Ascending aorta (tissue), 2 donors: ENCODE results near the gene ARL10. TPM values are rescaled to one million over a fixed set of nuclear protein-coding genes. Genes with fewer than 3 reads are reported as not detected.

ENCODE experiments used
- DNase-seq, 2 donors: peaks; one replicate each; pipeline ENCODE4 v3.0.0-alpha.2; 2019; ENCODE audit warnings: low spot score in 2 of 2
- H3K27ac ChIP-seq, 2 donors: fragments of 200-600 bp; sonication (generic); one replicate each; pipeline ENCODE4 v1.5.1; 2016 to 2017; ENCODE audit warnings: mild to moderate bottlenecking in 1 of 2
- H3K27me3 ChIP-seq: fragments of 200-600 bp; sonication (generic); one replicate; pipeline ENCODE4 v1.5.1; 2017
- H3K36me3 ChIP-seq, 2 donors: fragments of 200-600 bp; sonication (generic); one replicate each; pipeline ENCODE4 v1.5.1; 2016
- H3K4me1 ChIP-seq, 2 donors: fragments of 200-600 bp; sonication (generic); one replicate each; pipeline ENCODE4 v1.5.1; 2016 to 2017; ENCODE audit warnings: mild to moderate bottlenecking in 1 of 2
- H3K4me3 ChIP-seq, 2 donors: fragments of 200-600 bp; sonication (generic); one replicate each; pipeline ENCODE4 v1.5.1; 2016 to 2017; ENCODE audit warnings: mild to moderate bottlenecking in 1 of 2
- H3K9me3 ChIP-seq, 2 donors: fragments of 200-600 bp; sonication (generic); one replicate each; pipeline ENCODE4 v1.5.1; 2016
- intact Hi-C: fragments of 100-400 bp; cut with DNase I; formaldehyde crosslinking; loops from one replicate; pipeline ENCODE4 v1.15.1; 2023
- total RNA-seq: library from RNA; depleted of rRNA; stranded (reverse); fragments of >200 nt; gene quantifications from one replicate; pipeline ENCODE4 v1.1.0, GENCODE V29; 2016
- TF ChIP-seq, protein P1 (sequence below), 3 experiments: fragments of 200-600 bp in 2 of 3; fragments of 450-650 bp in 1 of 3; sonication (generic) in 2 of 3; IDR thresholded peaks; one replicate each; pipeline ENCODE4 v1.5.1; 2016 to 2019; ENCODE audit warnings: antibody characterized with exemption in 3 of 3, mild to moderate bottlenecking in 1 of 3, moderate library complexity in 1 of 3

The ARL10 gene
- total RNA-seq, 1 donor from 2014 or later = 2.7 TPM

DNA sequence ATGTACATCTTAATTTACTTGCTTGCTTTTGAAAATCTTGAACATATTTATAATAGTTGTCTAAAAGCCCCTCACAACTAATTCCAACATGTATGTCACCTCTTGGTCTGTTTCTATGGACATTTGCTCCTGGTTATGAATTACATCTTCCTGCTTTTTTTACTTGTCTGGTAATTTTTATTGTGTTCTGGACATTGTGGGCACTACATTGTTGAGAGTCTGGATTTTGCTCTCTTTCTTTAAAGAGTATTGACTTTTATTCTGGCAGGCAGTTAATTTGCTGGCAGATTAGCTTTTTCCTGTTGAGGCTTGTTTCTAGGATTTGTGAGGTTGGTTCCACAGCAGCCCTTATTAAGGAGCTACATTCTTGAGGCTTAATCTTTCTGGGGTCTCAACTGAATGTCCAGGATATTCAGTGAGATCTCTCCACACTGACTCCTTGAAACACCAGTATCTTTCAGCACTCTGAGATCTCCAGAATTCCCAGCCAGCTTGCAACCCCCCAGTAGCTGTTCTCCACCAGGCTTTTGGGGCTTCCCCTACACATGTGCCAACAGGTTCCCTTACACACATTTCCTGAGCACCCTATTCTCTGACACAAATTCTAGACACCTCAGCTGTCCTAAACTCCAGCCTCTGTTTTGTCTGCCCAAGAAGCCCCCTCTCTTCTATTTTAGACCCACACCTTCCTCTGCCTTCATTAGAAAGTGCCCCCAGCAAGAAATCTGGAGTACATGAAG is 31.1 kb upstream of the ARL10 start:
- no peaks in the 10 kb centered on the region for H3K27me3 ChIP-seq
- TF ChIP-seq, protein P1, sequence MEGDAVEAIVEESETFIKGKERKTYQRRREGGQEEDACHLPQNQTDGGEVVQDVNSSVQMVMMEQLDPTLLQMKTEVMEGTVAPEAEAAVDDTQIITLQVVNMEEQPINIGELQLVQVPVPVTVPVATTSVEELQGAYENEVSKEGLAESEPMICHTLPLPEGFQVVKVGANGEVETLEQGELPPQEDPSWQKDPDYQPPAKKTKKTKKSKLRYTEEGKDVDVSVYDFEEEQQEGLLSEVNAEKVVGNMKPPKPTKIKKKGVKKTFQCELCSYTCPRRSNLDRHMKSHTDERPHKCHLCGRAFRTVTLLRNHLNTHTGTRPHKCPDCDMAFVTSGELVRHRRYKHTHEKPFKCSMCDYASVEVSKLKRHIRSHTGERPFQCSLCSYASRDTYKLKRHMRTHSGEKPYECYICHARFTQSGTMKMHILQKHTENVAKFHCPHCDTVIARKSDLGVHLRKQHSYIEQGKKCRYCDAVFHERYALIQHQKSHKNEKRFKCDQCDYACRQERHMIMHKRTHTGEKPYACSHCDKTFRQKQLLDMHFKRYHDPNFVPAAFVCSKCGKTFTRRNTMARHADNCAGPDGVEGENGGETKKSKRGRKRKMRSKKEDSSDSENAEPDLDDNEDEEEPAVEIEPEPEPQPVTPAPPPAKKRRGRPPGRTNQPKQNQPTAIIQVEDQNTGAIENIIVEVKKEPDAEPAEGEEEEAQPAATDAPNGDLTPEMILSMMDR (IDR thresholded peaks at IDR 0.05) = no peak
- H3K4me1 ChIP-seq = no peaks in the 10 kb centered on the region
- DNase-seq = no peak
- H3K27ac ChIP-seq = no peak overlapping the region
- H3K4me3 ChIP-seq = no peak overlapping the region
- peaks cover 9 to 14% of the 10 kb centered on the region in 2 donors for H3K36me3 ChIP-seq
- intact Hi-C loops = no loop called here
- H3K9me3 ChIP-seq = no peaks in the 10 kb centered on the region

DNA sequence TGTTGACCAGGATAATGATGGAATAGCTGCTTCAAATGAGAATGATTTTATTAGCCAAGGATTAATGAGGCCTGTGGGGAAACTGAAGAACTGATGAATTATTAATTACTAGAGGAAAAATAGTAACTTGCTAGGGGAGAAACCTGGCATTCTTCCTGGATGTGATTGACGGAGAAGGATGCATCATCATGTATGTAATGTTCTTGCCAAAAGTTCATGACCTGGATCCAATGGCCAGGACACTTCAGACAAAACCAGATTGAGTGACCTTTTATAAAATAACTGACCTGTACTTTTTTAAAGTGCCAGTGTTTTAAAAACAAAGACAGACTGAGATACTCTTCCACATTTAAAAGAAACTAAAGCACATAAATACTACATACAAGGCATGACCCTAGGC is 27.4 kb upstream of the ARL10 start:
- Histone ChIP-seq H3K36me3 (peaks cover 9 to 14% of the 10 kb centered on the region in 2 donors), H3K4me1 (no peaks in the 10 kb centered on the region), H3K9me3 (no peaks in the 10 kb centered on the region), H3K27ac (no peak overlapping the region), H3K4me3 (no peak overlapping the region), H3K27me3 (no peaks in the 10 kb centered on the region)
- DNase-seq = no peak
- intact Hi-C loops = no loop called here
- TF ChIP-seq, protein P1 (IDR thresholded peaks at IDR 0.05) = no peak

DNA sequence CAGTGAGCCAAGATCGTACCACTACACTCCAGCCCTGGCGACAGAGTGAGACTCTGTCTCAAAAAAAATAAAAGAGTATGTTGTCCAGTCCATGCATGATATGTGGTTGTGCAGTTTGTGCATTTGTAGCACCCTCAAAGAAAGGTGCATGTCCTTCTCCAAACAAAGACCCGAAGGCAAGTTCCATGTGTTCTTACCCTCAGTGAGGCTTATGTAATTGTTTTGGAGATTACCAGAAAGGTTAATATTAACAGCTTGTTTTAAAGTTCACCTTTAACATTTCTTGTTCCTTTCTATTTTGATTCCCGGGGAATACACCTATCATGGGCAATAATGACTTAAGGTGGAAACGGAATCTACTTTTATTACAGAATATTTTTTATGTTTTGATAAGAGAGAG is 26.0 kb upstream of the ARL10 start:
- no peaks in the 10 kb centered on the region for H3K9me3 ChIP-seq
- intact Hi-C loops = no loop called here
- peaks cover 9 to 18% of the 10 kb centered on the region in 2 donors for H3K36me3 ChIP-seq
- no peaks in the 10 kb centered on the region for H3K27me3 ChIP-seq
- TF ChIP-seq, protein P1 (IDR thresholded peaks at IDR 0.05) = no peak
- no peak overlapping the region for H3K4me3 ChIP-seq
- no peaks in the 10 kb centered on the region for H3K4me1 ChIP-seq
- no peak for DNase-seq
- H3K27ac ChIP-seq = no peak overlapping the region

DNA sequence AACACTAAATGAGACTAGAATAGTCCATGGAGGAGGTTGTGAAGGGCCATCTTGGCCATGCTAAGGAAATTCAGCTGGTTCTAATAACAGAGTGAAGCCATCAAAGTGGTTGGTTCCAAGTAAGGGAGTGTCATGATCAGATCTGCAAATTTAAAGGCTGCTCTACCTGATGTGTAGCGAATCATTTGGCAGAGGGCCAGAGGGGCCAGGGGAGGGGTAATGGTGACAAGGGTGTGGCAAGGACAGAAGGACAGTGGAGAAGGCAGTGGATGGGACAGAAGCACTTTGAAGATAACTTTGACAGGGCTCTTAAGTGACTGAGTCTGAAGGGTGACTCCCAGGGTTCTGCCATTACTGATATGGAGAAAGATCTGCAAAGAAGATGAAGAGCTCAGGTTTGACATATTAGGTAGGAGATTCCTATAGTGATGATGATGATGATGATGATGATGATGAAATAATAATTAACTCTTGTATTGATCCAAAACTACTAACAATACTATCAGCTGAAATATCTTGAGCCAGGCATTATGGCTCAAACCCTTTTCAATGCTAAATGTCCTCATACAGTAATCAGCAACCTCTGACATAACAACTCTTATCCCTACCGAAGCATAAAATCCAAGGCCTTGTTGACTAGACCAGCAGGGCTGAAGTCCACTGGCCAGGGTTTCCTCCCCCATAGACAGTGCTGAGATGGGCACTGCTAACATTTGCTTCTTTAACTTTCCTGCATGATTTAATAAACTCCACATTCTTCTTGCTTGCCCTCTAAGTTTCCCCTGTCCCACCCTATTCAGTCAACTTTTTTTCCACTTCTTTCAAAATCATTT is 23.7 kb upstream of the ARL10 start:
- intact Hi-C loops = no loop called here
- no peak overlapping the region for H3K4me3 ChIP-seq
- H3K27me3 ChIP-seq = no peaks in the 10 kb centered on the region
- H3K36me3 ChIP-seq = peaks cover 25 to 39% of the 10 kb centered on the region in 2 donors
- TF ChIP-seq, protein P1 (IDR thresholded peaks at IDR 0.05) = no peak
- DNase-seq = no peak
- no peak overlapping the region for H3K27ac ChIP-seq
- H3K4me1 ChIP-seq = no peaks in the 10 kb centered on the region
- H3K9me3 ChIP-seq = no peaks in the 10 kb centered on the region

DNA sequence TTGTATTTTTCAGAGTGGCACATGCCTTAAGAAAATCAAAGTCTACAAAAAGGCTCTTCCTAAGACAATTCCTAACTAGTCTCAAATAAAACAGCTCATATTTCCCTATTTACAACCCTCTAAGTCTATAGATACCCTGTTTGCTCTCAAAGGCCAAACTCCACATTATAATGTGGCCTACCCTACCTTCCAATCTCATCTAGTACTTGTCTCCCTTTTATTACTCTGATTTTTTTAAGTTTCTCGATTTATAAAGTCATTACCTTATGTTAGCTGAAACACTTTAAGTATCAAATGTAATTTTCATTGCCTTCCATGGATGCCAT is 23.2 kb upstream of the ARL10 start:
- H3K27ac ChIP-seq = no peak overlapping the region
- H3K4me3 ChIP-seq = no peak overlapping the region
- no peak for DNase-seq
- peaks cover 31 to 39% of the 10 kb centered on the region in 2 donors for H3K36me3 ChIP-seq
- intact Hi-C loops = no loop called here
- H3K9me3 ChIP-seq = no peaks in the 10 kb centered on the region
- H3K27me3 ChIP-seq = no peaks in the 10 kb centered on the region
- no peaks in the 10 kb centered on the region for H3K4me1 ChIP-seq
- TF ChIP-seq, protein P1 (IDR thresholded peaks at IDR 0.05) = no peak
